Coronary artery (tissue), 2 donors: Measurements from ENCODE around the gene FAM20C.
"Not testable (repeated sequence)": the region's sequence is repeated elsewhere in the genome, so short reads cannot be mapped to it uniquely, and the experiment has no call there.

Experiments used
- DNase-seq: peaks from one replicate; pipeline ENCODE4 v3.0.0-alpha.2; 2017; ENCODE audit warnings: low spot score
- H3K27ac ChIP-seq, 2 donors: fragments of 200-600 bp; sonication (generic); one replicate each; pipeline ENCODE4 v1.5.1; 2016 to 2019
- H3K4me3 ChIP-seq: fragments of 200-600 bp; sonication (generic); 2 replicates; pipeline ENCODE4 v1.5.1; 2016; ENCODE audit warnings: mild to moderate bottlenecking, moderate library complexity
- TF ChIP-seq, protein P1 (sequence below): fragments of 200-600 bp; sonication (generic); IDR thresholded peaks from one replicate; pipeline ENCODE4 v1.5.1; 2019; ENCODE audit warnings: antibody characterized with exemption

Gene FAM20C

DNA sequence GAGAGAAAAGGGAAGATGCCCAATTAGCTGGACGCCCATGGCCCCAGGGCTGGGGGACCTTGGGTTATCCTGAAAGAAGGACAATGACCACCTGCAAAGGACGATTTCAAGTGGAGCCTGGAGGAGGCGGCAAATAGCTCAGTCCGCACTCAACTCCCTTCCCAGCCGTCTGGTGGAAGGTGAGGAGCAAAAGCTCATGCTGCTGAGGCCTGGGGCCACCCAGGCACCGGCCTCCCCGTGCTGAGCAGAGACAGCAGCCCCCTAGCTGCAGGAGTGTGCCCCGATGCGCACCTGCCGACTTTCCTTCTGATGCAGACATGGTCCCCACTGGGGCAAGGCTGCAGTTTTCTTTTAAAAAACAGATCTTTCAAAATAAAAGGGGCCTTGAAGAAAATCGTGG lies 7.9 kb downstream of the FAM20C start:
- DNase-seq: no peak
- TF ChIP-seq, protein P1, sequence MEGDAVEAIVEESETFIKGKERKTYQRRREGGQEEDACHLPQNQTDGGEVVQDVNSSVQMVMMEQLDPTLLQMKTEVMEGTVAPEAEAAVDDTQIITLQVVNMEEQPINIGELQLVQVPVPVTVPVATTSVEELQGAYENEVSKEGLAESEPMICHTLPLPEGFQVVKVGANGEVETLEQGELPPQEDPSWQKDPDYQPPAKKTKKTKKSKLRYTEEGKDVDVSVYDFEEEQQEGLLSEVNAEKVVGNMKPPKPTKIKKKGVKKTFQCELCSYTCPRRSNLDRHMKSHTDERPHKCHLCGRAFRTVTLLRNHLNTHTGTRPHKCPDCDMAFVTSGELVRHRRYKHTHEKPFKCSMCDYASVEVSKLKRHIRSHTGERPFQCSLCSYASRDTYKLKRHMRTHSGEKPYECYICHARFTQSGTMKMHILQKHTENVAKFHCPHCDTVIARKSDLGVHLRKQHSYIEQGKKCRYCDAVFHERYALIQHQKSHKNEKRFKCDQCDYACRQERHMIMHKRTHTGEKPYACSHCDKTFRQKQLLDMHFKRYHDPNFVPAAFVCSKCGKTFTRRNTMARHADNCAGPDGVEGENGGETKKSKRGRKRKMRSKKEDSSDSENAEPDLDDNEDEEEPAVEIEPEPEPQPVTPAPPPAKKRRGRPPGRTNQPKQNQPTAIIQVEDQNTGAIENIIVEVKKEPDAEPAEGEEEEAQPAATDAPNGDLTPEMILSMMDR: no peak
- Histone ChIP-seq H3K4me3 (no peak overlapping the region), H3K27ac (no peak overlapping the region)

DNA sequence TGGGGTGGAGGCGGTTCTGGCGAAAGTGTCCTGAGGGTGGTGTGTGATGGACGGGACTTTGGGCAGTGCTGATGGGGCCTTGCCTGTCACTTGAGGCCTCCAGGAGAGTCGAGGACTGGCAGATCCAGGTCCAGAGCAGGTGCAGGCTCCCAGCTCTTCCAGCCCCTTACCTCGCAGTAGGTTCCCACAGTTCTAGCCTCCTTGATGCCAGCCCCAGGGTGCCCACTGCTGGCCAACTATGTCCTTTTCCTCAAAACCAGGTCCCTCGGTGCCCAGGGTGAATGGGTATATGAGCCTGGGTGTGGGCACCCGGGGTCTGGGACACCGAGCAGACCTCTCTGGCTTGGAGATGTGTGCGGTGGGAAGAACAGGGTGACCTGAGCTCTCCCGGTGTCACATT lies 8.3 kb downstream of the FAM20C start:
- Histone ChIP-seq H3K27ac (no peak overlapping the region), H3K4me3 (no peak overlapping the region)
- TF ChIP-seq, protein P1: no peak
- DNase-seq: no peak

DNA sequence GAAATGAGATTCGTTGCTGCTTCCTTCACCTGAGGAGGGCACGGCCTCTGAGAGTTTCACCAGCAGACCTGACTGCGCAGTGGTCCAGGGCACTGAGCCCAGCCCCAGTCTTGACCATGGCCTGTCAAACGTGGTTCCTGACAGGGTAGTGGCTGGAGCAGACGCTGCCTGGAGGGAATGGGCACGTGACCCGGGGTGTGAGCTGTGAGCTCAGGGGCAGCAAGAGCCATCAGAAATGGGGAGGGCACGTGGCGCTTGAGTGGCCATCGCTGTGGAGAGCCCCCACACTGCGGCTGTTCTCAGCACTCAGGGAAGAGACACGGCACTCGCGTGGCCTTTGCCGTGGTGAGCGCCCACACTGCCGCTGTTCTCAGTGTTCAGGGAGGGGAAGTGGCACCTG lies 12.0 kb downstream of the FAM20C start:
- no peak for DNase-seq
- no peak overlapping the region for H3K27ac ChIP-seq
- TF ChIP-seq, protein P1: no peak
- no peak overlapping the region for H3K4me3 ChIP-seq

DNA sequence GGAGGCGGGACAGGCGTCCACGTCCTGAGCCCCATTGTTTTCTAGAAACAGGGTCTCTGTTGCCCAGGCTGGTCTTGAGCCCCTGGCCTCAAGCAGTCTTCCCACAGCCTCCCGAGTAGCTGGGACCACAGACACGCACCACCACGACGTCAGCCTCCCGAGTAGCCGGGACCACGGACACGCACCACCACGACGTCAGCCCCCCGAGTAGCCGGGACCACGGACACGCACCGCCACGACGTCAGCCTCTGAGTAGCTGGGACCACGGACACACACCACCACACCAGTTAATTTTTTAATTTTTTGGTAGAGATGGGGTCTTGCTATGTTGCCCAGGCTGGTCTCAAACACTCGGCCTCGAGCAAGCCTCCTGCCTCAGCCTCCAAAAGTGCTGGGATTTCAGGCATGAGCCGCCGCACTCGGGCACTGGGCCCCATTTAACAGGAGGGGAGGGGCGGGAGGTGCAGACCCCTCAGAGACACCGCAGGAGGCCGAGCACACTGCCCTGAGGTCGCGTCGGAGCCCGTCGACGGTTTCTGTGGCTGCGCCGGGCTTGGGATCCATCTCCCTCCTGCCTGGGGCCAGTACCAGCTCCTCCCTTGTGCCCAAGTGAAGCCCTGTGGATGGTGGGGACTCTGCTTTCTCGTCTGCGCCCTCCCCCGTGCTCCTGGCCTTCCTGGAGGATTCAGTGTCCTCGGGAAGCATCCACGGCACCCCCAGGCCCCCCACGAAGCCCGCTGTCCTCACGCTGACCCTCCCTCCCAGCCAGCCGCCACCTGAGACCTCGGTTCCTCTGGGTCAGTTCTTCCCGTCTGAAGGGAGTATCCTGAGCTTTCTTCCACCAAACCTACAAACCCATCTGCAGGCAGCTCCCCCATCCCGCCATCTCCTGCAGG lies 13.0 kb downstream of the FAM20C start:
- Histone ChIP-seq H3K27ac (no peak overlapping the region), H3K4me3 (no peak overlapping the region)
- DNase-seq: no peak
- TF ChIP-seq, protein P1: no peak

- not testable (repeated sequence) for H3K4me3 ChIP-seq, H3K27ac ChIP-seq, DNase-seq
Observed at GRCh38 chr7:206351-206750, 14.0 kb downstream of the FAM20C start.

DNA sequence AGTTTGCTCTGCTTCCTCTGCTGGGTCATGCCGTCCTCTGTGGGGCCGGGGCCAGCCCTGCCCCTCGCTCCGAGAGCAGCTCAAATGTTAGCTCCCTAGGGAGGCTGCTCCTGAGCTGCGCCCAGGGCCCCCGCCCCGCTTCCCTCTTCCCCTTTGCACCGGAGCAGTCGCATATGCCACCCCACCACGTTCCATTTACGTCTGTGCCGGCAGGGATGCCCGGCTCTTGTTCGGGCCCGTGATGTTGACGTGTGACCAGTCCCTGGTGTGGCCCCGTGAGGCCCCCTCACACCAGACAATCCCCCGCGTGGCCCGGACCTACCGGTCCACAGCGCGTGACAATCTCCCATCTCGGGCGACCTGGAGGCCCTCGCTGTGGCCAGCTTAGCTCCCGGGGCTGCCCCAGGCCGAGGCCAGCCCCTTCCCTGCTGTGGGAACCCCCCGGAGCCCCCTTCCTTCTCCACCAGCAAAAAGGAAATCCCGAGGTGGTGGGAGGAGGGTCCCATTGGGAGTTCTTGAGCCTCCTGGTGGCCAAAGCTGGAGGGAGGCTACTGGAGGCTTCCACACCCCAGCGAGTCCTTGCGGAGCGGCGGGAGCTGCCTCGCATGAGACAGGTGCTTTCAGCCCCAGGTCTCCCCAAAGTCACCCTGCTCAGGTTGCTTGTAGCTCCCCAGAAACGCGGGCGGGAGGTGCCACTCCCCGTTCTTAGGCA lies 15.2 kb downstream of the FAM20C start:
- H3K27ac ChIP-seq: no peak overlapping the region
- no peak for DNase-seq
- TF ChIP-seq, protein P1: no peak
- H3K4me3 ChIP-seq: no peak overlapping the region

GRCh38 chr7:208130-208673 lies 15.8 kb downstream of the FAM20C start:
- Histone ChIP-seq H3K4me3 (no peak overlapping the region), H3K27ac (no peak overlapping the region)
- no peak for DNase-seq
- TF ChIP-seq, protein P1: no peak
